Large intestine (tissue), 12 donors: Measurements from ENCODE around the gene RNF227. TPM values are rescaled to one million over a fixed set of nuclear protein-coding genes. Genes with fewer than 3 reads are reported as not detected.
"Not testable (repeated sequence)": the region's sequence is repeated elsewhere in the genome, so short reads cannot be mapped to it uniquely, and the experiment has no call there.

Experiments used
- DNase-seq, 2 donors: peaks; one replicate each; pipeline versions ENCODE4 v3.0.0 to v3.0.0-alpha.2; 2013
- H3K27ac ChIP-seq: one replicate; pipeline ENCODE4 v1.5.1; 2013; ENCODE audit warnings: low read length
- H3K27me3 ChIP-seq: 2 replicates; pipeline ENCODE4 v1.6.1; 2013; ENCODE audit warnings: low read length; ENCODE audit not compliant: control insufficient read depth, insufficient read depth
- H3K36me3 ChIP-seq: 2 replicates; pipeline ENCODE4 v1.6.1; 2013; ENCODE audit warnings: low read length; ENCODE audit not compliant: control insufficient read depth, insufficient read depth
- H3K4me1 ChIP-seq: one replicate; pipeline ENCODE4 v1.6.1; 2013; ENCODE audit warnings: low read length; ENCODE audit not compliant: control insufficient read depth, insufficient read depth
- H3K4me3 ChIP-seq: one replicate; pipeline ENCODE4 v1.5.1; 2013; ENCODE audit warnings: low read length
- H3K9me3 ChIP-seq: one replicate; pipeline ENCODE4 v1.6.1; 2013; ENCODE audit warnings: mild to moderate bottlenecking, low read depth, low read length, moderate library complexity; ENCODE audit not compliant: control insufficient read depth
- WGBS: methylation state at CpG from one replicate; pipeline ENCODE4 v1.1.5; 2013; ENCODE audit warnings: low lambda C conversion rate; ENCODE audit not compliant: insufficient coverage; 5-methylcytosine and 5-hydroxymethylcytosine counted together
- long read RNA-seq, 11 donors: transcript quantifications; one replicate each; lab custom pipeline, GENCODE V29; 2026
- polyA plus RNA-seq: library from polyadenylated mRNA; unstranded; fragments of 120-200 nt; gene quantifications from one replicate; pipeline ENCODE4 v1.2.1, GENCODE V29; 2013

Gene RNF227
- polyA plus RNA-seq, result 3.7 TPM
- long read RNA-seq, donor 1, transcript RNF227-202 (1 exons, 2,618 nt), result major isoform, 5 of 6 reads
- long read RNA-seq, donor 1, partial matches to known transcripts, result 0 of 6 reads
- long read RNA-seq, donor 1, other reads (novel, unspliced or antisense), result 0 of 6 reads
- long read RNA-seq, donor 2, transcript RNF227-202 (1 exons, 2,618 nt), result major isoform, 9 of 10 reads
- long read RNA-seq, donor 2, partial matches to known transcripts, result 0 of 10 reads
- long read RNA-seq, donor 2, other reads (novel, unspliced or antisense), result 0 of 10 reads
- long read RNA-seq, donor 3, result 0 reads
- long read RNA-seq, donor 4, result 0 reads
- long read RNA-seq, donor 5, partial matches to known transcripts, result 0 of 5 reads
- long read RNA-seq, donor 5, other reads (novel, unspliced or antisense), result 0 of 5 reads
- long read RNA-seq, donor 6, partial matches to known transcripts, result 0 of 5 reads
- long read RNA-seq, donor 6, other reads (novel, unspliced or antisense), result 0 of 5 reads
- long read RNA-seq, donor 7, result 0 reads
- long read RNA-seq, donor 8, transcript RNF227-202 (1 exons, 2,618 nt), result major isoform, 7 of 7 reads
- long read RNA-seq, donor 8, partial matches to known transcripts, result 0 of 7 reads
- long read RNA-seq, donor 8, other reads (novel, unspliced or antisense), result 0 of 7 reads
- long read RNA-seq, donor 9, partial matches to known transcripts, result 0 of 5 reads
- long read RNA-seq, donor 9, other reads (novel, unspliced or antisense), result 0 of 5 reads
- long read RNA-seq, donor 10, partial matches to known transcripts, result 0 of 1 reads
- long read RNA-seq, donor 10, other reads (novel, unspliced or antisense), result 0 of 1 reads
- long read RNA-seq, donor 11, partial matches to known transcripts, result 0 of 2 reads
- long read RNA-seq, donor 11, other reads (novel, unspliced or antisense), result 0 of 2 reads

- peak; percentile 94 to 97 for DNase-seq
Measured at GRCh38 chr17:7915611-7916384, at the start of gene RNF227. TSS of gene RNF227 (minus strand) at chr17:7916289. CDS start at chr17:7916195, 94 bp downstream.

GRCh38 chr17:7961421-7961820 lies 45.3 kb upstream of the RNF227 start:
- no peak overlapping the region for H3K4me3 ChIP-seq
- H3K4me1 ChIP-seq, result no peaks in the 10 kb centered on the region
- DNase-seq, result no peak
- H3K27me3 ChIP-seq, result no peaks in the 10 kb centered on the region
- H3K36me3 ChIP-seq, result no peaks in the 10 kb centered on the region
- H3K9me3 ChIP-seq, result no peaks in the 10 kb centered on the region
- WGBS, result 86% methylated on average over 1 of the region's 2 CpGs
- no peak overlapping the region for H3K27ac ChIP-seq

More at GRCh38 chr17:7915611-7916384, at the start of gene RNF227:
- Histone ChIP-seq H3K4me1 (peaks cover 16% of the 10 kb centered on the region), H3K27ac (peak within 1 kb of the TSS; percentile 74), H3K27me3 (no peaks in the 10 kb centered on the region), H3K36me3 (peaks cover 14% of the 10 kb centered on the region), H3K9me3 (peaks cover 4% of the 10 kb centered on the region), H3K4me3 (peak within 1 kb of the TSS; percentile 51)
- WGBS, result no CpG with 5 or more reads among the region's 100 CpGs

GRCh38 chr17:7959503-7960253 lies 43.6 kb upstream of the RNF227 start:
- H3K27ac ChIP-seq, result no peak overlapping the region
- DNase-seq, result no peak
- H3K36me3 ChIP-seq, result no peaks in the 10 kb centered on the region
- no CpG with 5 or more reads among the region's 9 CpGs for WGBS
- H3K9me3 ChIP-seq, result no peaks in the 10 kb centered on the region
- H3K4me1 ChIP-seq, result no peaks in the 10 kb centered on the region
- H3K27me3 ChIP-seq, result no peaks in the 10 kb centered on the region
- no peak overlapping the region for H3K4me3 ChIP-seq

GRCh38 chr17:7956228-7956965 lies 40.3 kb upstream of the RNF227 start:
- 100% methylated on average over 2 of the region's 11 CpGs for WGBS

GRCh38 chr17:7955414-7956227 lies 39.5 kb upstream of the RNF227 start:
- no peaks in the 10 kb centered on the region for H3K27me3 ChIP-seq
- no peaks in the 10 kb centered on the region for H3K36me3 ChIP-seq
- H3K9me3 ChIP-seq, result no peaks in the 10 kb centered on the region
- H3K4me1 ChIP-seq, result no peaks in the 10 kb centered on the region
- WGBS, result no CpG with 5 or more reads among the region's 13 CpGs
- DNase-seq, result no peak
- no peak overlapping the region for H3K27ac ChIP-seq
- H3K4me3 ChIP-seq, result no peak overlapping the region

More at GRCh38 chr17:7956228-7956965, 40.3 kb upstream of the RNF227 start:
- Histone ChIP-seq H3K4me1 (no peaks in the 10 kb centered on the region), H3K9me3 (no peaks in the 10 kb centered on the region), H3K27me3 (no peaks in the 10 kb centered on the region), H3K36me3 (no peaks in the 10 kb centered on the region), H3K4me3 (no peak overlapping the region), H3K27ac (no peak overlapping the region)
- DNase-seq, result peak; percentile 10 to 19

- H3K27me3 ChIP-seq, H3K27ac ChIP-seq, H3K9me3 ChIP-seq, H3K4me3 ChIP-seq, H3K4me1 ChIP-seq, DNase-seq: not testable (repeated sequence)
- WGBS, result no CpG with 5 or more reads among the region's 13 CpGs
- H3K36me3 ChIP-seq, result peaks cover 13% of the 10 kb centered on the region
Measured at GRCh38 chr17:7953266-7953665, 37.2 kb upstream of the RNF227 start.

GRCh38 chr17:7951143-7951792 lies 35.2 kb upstream of the RNF227 start:
- WGBS, result 33% methylated on average over 1 of the region's 5 CpGs
- Histone ChIP-seq H3K27ac (no peak overlapping the region), H3K4me1 (no peaks in the 10 kb centered on the region), H3K4me3 (no peak overlapping the region), H3K9me3 (no peaks in the 10 kb centered on the region), H3K27me3 (no peaks in the 10 kb centered on the region), H3K36me3 (peaks cover 28% of the 10 kb centered on the region)
- no peak for DNase-seq

GRCh38 chr17:7950578-7950977 lies 34.5 kb upstream of the RNF227 start:
- Histone ChIP-seq H3K4me1 (no peaks in the 10 kb centered on the region), H3K27me3 (no peaks in the 10 kb centered on the region), H3K4me3 (no peak overlapping the region), H3K36me3 (peaks cover 35% of the 10 kb centered on the region), H3K9me3 (no peaks in the 10 kb centered on the region), H3K27ac (no peak overlapping the region)
- no CpG with 5 or more reads among the region's 3 CpGs for WGBS
- no peak for DNase-seq
